Mucosa of descending colon (tissue), 3 donors: Measurements from ENCODE around the gene MRPL12. TPM values are rescaled to one million over a fixed set of nuclear protein-coding genes. Genes with fewer than 3 reads are reported as not detected.
A peak's percentile ranks its signal among the peaks of the same experiment; 100 is the strongest.

Experiments
- ATAC-seq: fragments of 200-7000 bp; cut with Tn5 transposase; one replicate; pipeline ENCODE4 v1.9.1; 2020; ENCODE audit warnings: mild to moderate bottlenecking, moderate library complexity
- DNase-seq, 3 donors: peaks; one replicate each; pipeline ENCODE4 v3.0.0-alpha.2; 2020
- H3K36me3 ChIP-seq: fragments of 200-600 bp; one replicate; pipeline ENCODE4 v1.8.0; 2021; ENCODE audit warnings: low read depth, mild to moderate bottlenecking
- H3K4me1 ChIP-seq: fragments of 200-600 bp; one replicate; pipeline ENCODE4 v1.8.0; 2021; ENCODE audit warnings: low read depth, mild to moderate bottlenecking
- H3K4me3 ChIP-seq: fragments of 200-600 bp; one replicate; pipeline ENCODE4 v1.8.0; 2021; ENCODE audit warnings: mild to moderate bottlenecking
- H3K9me3 ChIP-seq: fragments of 200-600 bp; one replicate; pipeline ENCODE4 v1.8.0; 2021; ENCODE audit warnings: mild to moderate bottlenecking
- CTCF ChIP-seq: fragments of 200-600 bp; IDR thresholded peaks from one replicate; pipeline ENCODE4 v1.8.0; 2022; ENCODE audit warnings: antibody characterized with exemption, mild to moderate bottlenecking
- intact Hi-C, 2 donors: fragments of 100-400 bp; cut with DNase I in 1 of 2; cut with micrococcal nuclease in 1 of 2; formaldehyde crosslinking; loops; one replicate each; pipeline versions ENCODE4 v1.11.0 to v1.11.1; 2022; cut with DNase I, micrococcal nuclease
- long read RNA-seq, 2 donors: library from polyadenylated mRNA; unstranded; transcript quantifications; one replicate each; pipeline ENCODE4 v2.0.0, GENCODE V29; 2019 to 2021
- total RNA-seq, 3 donors: library from RNA; stranded (reverse); fragmentation: NEBNext Ultra II Directional in 2 of 3; extraction: Animal tissue kit (Norgen Biotek cat#: 25700) in 2 of 3; gene quantifications; one replicate each; pipeline versions ENCODE4 v1.2.1 to v1.2.4, GENCODE V29; 2021 to 2023
- donor health status: DM: no; HTN: no; CAD: no; lungs with moderate emphysema.
- donor health status: DM: no; HTN: no; CAD: no.
- donor health status: DM: no; HTN: yes; CAD: no.

The MRPL12 gene
- 100 to 1,000 TPM in 2 of 3 donors, 10 to 100 TPM in 1; 69.0 to 109 (median 108) TPM for total RNA-seq
- long read RNA-seq, donor 1, transcript MRPL12-201 (5 exons, 1,028 nt), result major isoform, 94 of 95 reads
- long read RNA-seq, donor 1, partial matches to known transcripts, result 0 of 95 reads
- long read RNA-seq, donor 1, other reads (novel, unspliced or antisense), result 1 of 95 reads
- long read RNA-seq, donor 2, transcript MRPL12-201 (5 exons, 1,028 nt), result major isoform, 112 of 116 reads
- long read RNA-seq, donor 2, partial matches to known transcripts, result 3 of 116 reads
- long read RNA-seq, donor 2, other reads (novel, unspliced or antisense), result 1 of 116 reads

- intact Hi-C loops, result no loop called here
- peak; percentile 95 to 96 (median 96) for DNase-seq
- peak; percentile 96 for ATAC-seq
- no peak for TF ChIP-seq CTCF
- Histone ChIP-seq H3K36me3 (no peaks in the 10 kb centered on the region), H3K4me3 (peak within 1 kb of the TSS; percentile 97), H3K4me1 (peaks cover 29% of the 10 kb centered on the region), H3K9me3 (no peaks in the 10 kb centered on the region)
Measured at GRCh38 chr17:81702934-81703746, at the start of gene MRPL12. MRPL12 (plus strand) TSS chr17:81703367; CDS start chr17:81703502, 135 bp downstream.

GRCh38 chr17:81655378-81656117 lies 47.6 kb upstream of the MRPL12 start:
- Histone ChIP-seq H3K36me3 (no peaks in the 10 kb centered on the region), H3K9me3 (no peaks in the 10 kb centered on the region), H3K4me3 (no peak overlapping the region), H3K4me1 (peaks cover 4% of the 10 kb centered on the region)
- DNase-seq (no peak), ATAC-seq (no peak)
- intact Hi-C loops, result no loop called here
- no peak for TF ChIP-seq CTCF

- TF ChIP-seq CTCF, result no peak
- no peaks in the 10 kb centered on the region for H3K36me3 ChIP-seq
- no peak within 1 kb of the TSS for H3K4me3 ChIP-seq
- peaks cover 4% of the 10 kb centered on the region for H3K4me1 ChIP-seq
- DNase-seq (no peak), ATAC-seq (no peak)
- intact Hi-C loops, result no loop called here
- H3K9me3 ChIP-seq, result no peaks in the 10 kb centered on the region
Measured at GRCh38 chr17:81656118-81656743, 46.9 kb upstream of the MRPL12 start, which contains the start of gene PDE6G. PDE6G (minus strand) TSS chr17:81656542; CDS start chr17:81653305, 3,237 bp downstream.

GRCh38 chr17:81656835-81657234 lies 46.3 kb upstream of the MRPL12 start:
- intact Hi-C loops, result no loop called here
- TF ChIP-seq CTCF, result no peak
- Histone ChIP-seq H3K9me3 (no peaks in the 10 kb centered on the region), H3K4me1 (peaks cover 4% of the 10 kb centered on the region), H3K36me3 (no peaks in the 10 kb centered on the region), H3K4me3 (no peak overlapping the region)
- ATAC-seq (no peak), DNase-seq (no peak)

DNA sequence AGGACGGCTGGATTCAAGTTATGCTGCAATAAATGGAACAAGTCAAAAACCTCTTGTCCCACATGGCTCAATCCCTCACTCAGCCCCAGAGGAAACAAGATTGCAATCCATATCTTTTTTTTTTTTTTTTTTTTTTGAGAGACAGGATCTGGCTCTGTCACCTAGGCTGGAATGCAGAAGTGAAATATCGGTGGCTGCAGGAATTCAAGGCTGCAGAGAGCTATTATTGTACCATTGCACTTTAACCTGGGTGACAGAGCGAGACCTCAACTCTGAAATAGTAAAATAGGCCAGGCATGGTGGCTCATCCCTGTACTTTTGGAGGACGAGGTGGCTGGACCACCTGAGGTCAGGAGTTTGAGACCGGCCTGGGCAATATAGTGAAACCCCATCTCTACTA lies 44.1 kb upstream of the MRPL12 start:
- H3K9me3 ChIP-seq, result no peaks in the 10 kb centered on the region
- no peak for ATAC-seq
- no peak for DNase-seq
- intact Hi-C loops, result no loop called here
- H3K4me3 ChIP-seq, result no peak overlapping the region
- no peak for TF ChIP-seq CTCF
- H3K36me3 ChIP-seq, result no peaks in the 10 kb centered on the region
- H3K4me1 ChIP-seq, result peaks cover 4% of the 10 kb centered on the region
